Endothelial cell of umbilical vein (primary cell): ENCODE results near the gene IGFBP6. TPM values are rescaled to one million over a fixed set of nuclear protein-coding genes. Genes with fewer than 3 reads are reported as not detected.
A peak's percentile ranks its signal among the peaks of the same experiment; 100 is the strongest.

Experiments used
- BruUV-seq: library from RNA; stranded (reverse); fragments of 400-500 nt; replicated peaks from 2 replicates; lab custom pipeline; 2021; lab: Mats Ljungman, UMichigan
- CTCF ChIA-PET: fragments of 300-600, 350-600 bp; sonication (Branson Sonifier 250); formaldehyde crosslinking; loops from one replicate; lab custom pipeline; 2021; ENCODE audit warnings: antibody characterized with exemption, inconsistent platforms; lab: Charles Lee
- POLR2A ChIA-PET: fragments of 300-600, 350-600 bp; sonication (Branson Sonifier 250); formaldehyde crosslinking; loops from one replicate; lab custom pipeline; 2021; ENCODE audit warnings: antibody characterized with exemption, inconsistent platforms; lab: Charles Lee
- DNase-seq: peaks from one replicate; pipeline ENCODE4 v3.0.0-alpha.2; 2011; ENCODE audit warnings: low read depth, low spot score
- FAIRE-seq: peaks from 2 replicates; lab custom pipeline; 2011; peaks lifted over from hg19 to GRCh38; lab: Jason Lieb, UNC
- H2AFZ ChIP-seq: 2 replicates; pipeline ENCODE4 v1.6.0; 2012; ENCODE audit warnings: low read depth, low read length, control low read depth, inconsistent platforms
- H3K27ac ChIP-seq: 2 replicates; pipeline ENCODE4 v1.5.1; 2011; ENCODE audit warnings: low read depth, mild to moderate bottlenecking, control low read depth, low read length, moderate library complexity; ENCODE audit not compliant: insufficient read depth
- H3K27me3 ChIP-seq, 2 experiments: 2 replicates each; pipeline versions ENCODE4 v1.6.0 to v1.6.1; 2011; ENCODE audit warnings: low read length in 2 of 2, mixed read lengths in 1 of 2; ENCODE audit not compliant: control insufficient read depth in 2 of 2, insufficient read depth in 2 of 2
- H3K36me3 ChIP-seq, 2 experiments: 2 replicates in 1 of 2; 3 replicates in 1 of 2; pipeline ENCODE4 v1.5.1; 2011; ENCODE audit warnings: low read length in 2 of 2, mild to moderate bottlenecking in 1 of 2, moderate library complexity in 1 of 2; ENCODE audit not compliant: control insufficient read depth in 2 of 2, insufficient read depth in 2 of 2; ENCODE audit errors: extremely low read depth in 1 of 2
- H3K4me1 ChIP-seq: 3 replicates; pipeline ENCODE4 v1.5.1; 2011; ENCODE audit warnings: mild to moderate bottlenecking, low read length; ENCODE audit not compliant: control insufficient read depth, insufficient read depth; ENCODE audit errors: extremely low read depth
- H3K4me2 ChIP-seq: 2 replicates; pipeline ENCODE4 v1.6.1; 2011; ENCODE audit warnings: low read length, control low read depth, mixed read lengths; ENCODE audit not compliant: insufficient read depth
- H3K4me3 ChIP-seq, 3 experiments: fragments of 200-600 bp in 1 of 3; sonication (generic), shearing (Covaris generic) in 1 of 3; replicated peaks in 1 of 3; 2 replicates each; pipeline ENCODE4 v1.5.1; 2011 to 2016; ENCODE audit warnings: control low read depth in 3 of 3, low read length in 3 of 3, mild to moderate bottlenecking in 2 of 3, inconsistent platforms in 1 of 3, low read depth in 1 of 3, moderate library complexity in 1 of 3; ENCODE audit not compliant: insufficient read depth in 1 of 3
- H3K79me2 ChIP-seq: 2 replicates; pipeline ENCODE4 v1.6.0; 2012; ENCODE audit warnings: low read length, inconsistent platforms; ENCODE audit not compliant: control insufficient read depth, insufficient read depth
- H3K9ac ChIP-seq: replicated peaks from 2 replicates; pipeline ENCODE3; 2011; ENCODE audit warnings: low read length, control low read depth; ENCODE audit not compliant: insufficient read depth; ENCODE audit errors: extremely low read depth
- H3K9me1 ChIP-seq: replicated peaks from 3 replicates; pipeline ENCODE4 v1.6.0; 2011; ENCODE audit warnings: mild to moderate bottlenecking, low read length; ENCODE audit not compliant: control insufficient read depth, insufficient read depth; ENCODE audit errors: extremely low read depth
- H3K9me3 ChIP-seq: replicated peaks from 2 replicates; pipeline ENCODE4 v1.5.1; 2012; ENCODE audit warnings: low read length, inconsistent platforms; ENCODE audit not compliant: control insufficient read depth, insufficient read depth
- H4K20me1 ChIP-seq: replicated peaks from 2 replicates; pipeline ENCODE3; 2011; ENCODE audit warnings: mild to moderate bottlenecking, low read length; ENCODE audit not compliant: control insufficient read depth, insufficient read depth; ENCODE audit errors: extremely low read depth
- CTCF ChIP-seq, 2 donors: IDR thresholded peaks; 1 replicate in 1 of 2; 2 replicates in 1 of 2; pipeline ENCODE4 v1.5.1; 2011; ENCODE audit warnings: low read length in 2 of 2, mild to moderate bottlenecking in 2 of 2, moderate library complexity in 2 of 2, control low read depth in 1 of 2, inconsistent platforms in 1 of 2, low read depth in 1 of 2; ENCODE audit not compliant: insufficient read depth in 1 of 2; ENCODE audit errors: extremely low read depth in 1 of 2
- EZH2 ChIP-seq: IDR thresholded peaks from 2 replicates; pipeline ENCODE4 v1.6.1; 2012; ENCODE audit warnings: borderline replicate concordance, low read depth, mild to moderate bottlenecking, moderate library complexity, low read length, inconsistent platforms; ENCODE audit not compliant: severe bottlenecking
- FOS ChIP-seq: IDR thresholded peaks from 2 replicates; pipeline ENCODE4 v1.6.1; 2011; ENCODE audit warnings: mild to moderate bottlenecking, low read length, moderate library complexity, borderline replicate concordance; ENCODE audit not compliant: insufficient read depth
- JUN ChIP-seq: IDR thresholded peaks from 2 replicates; pipeline ENCODE4 v1.6.1; 2011; ENCODE audit warnings: borderline replicate concordance, low read depth; ENCODE audit not compliant: insufficient read length, insufficient read depth
- MYC ChIP-seq: IDR thresholded peaks from one replicate; pipeline ENCODE4 v1.6.1; 2011; ENCODE audit warnings: mild to moderate bottlenecking, low read depth, low read length
- POLR2A ChIP-seq: IDR thresholded peaks from 2 replicates; pipeline ENCODE4 v1.6.1; 2012; ENCODE audit warnings: low read depth, mild to moderate bottlenecking, control low read depth, low read length
- POLR2AphosphoS5 ChIP-seq: IDR thresholded peaks from 2 replicates; pipeline ENCODE4 v1.6.1; 2012; ENCODE audit warnings: low read depth, mild to moderate bottlenecking, control low read depth, low read length, moderate library complexity; ENCODE audit not compliant: insufficient read depth
- dilution Hi-C: fragments of 300-500 bp; cut with MboI; formaldehyde crosslinking; loops from one replicate; pipeline ENCODE4 v1.15.0; 2019; ENCODE audit warnings: low sequenced_read_pairs; ENCODE audit not compliant: extremely low pct_ligation_motif_present
- intact Hi-C: fragments of 100-400 bp; cut with micrococcal nuclease; formaldehyde crosslinking; loops from one replicate; pipeline ENCODE4 v1.10.0; 2022
- polyA plus RNA-seq, 4 experiments: library from polyadenylated mRNA; depleted of rRNA in 3 of 4; stranded (reverse) in 3 of 4; unstranded in 1 of 4; fragments of >200 nt; gene quantifications; 2 replicates each; pipeline versions ENCODE4 v1.2.1 to v1.2.3, GENCODE V29; 2011 to 2012; ENCODE audit warnings: missing spikeins in 1 of 4
- total RNA-seq: library from RNA; stranded (reverse); gene quantifications from 2 replicates; pipeline ENCODE4 v1.2.3, GENCODE V29; 2021
- TF ChIP-seq, protein P1 (sequence below): IDR thresholded peaks from 2 replicates; pipeline ENCODE4 v1.6.1; 2011; ENCODE audit not compliant: insufficient read depth, insufficient read length

The IGFBP6 gene
- total and polyA plus RNA-seq, 2 donors (not counting 3 experiments of a cell fraction or from before 2014, with no cell fraction given): 14.1 to 18.2 TPM

DNA sequence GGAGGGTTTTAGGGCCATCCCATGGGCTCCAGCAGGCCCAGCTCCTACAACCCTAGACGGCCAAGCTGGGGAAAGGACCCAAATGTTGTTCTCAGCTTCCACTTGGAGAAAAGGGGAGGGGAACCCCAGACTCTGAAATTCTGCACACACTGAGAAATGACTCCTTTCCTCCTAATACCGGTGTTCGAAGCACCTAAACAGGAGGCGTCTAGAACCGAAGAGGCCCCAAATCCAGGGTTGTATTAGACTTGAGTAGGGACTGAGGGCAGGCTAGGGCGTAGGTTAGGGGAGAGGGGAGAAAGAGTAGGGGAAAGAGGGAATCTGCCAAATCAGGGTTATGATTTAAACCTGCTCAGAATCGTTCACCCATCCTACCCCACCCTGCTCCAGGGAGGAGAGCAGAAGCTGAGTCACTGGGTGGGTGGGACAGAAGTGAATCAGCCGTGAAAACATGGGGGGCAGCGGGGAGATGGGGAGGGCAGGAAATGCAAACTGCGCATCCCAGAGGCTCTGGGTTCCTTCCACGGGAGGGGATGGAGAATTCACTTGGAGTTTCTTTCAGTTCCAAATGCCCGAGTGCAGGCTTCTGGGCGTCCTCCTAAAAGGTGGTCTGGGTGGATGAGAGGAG, 1.0 kb downstream of the IGFBP6 start:
- Histone ChIP-seq H3K36me3 (no peaks in the 10 kb centered on the region), H3K79me2 (no peaks in the 10 kb centered on the region), H3K4me3 (peak overlapping the region in 2 of 3 experiments; percentile 21 to 24), H3K27ac (peak overlapping the region; percentile 50), H4K20me1 (no peaks in the 10 kb centered on the region), H3K4me1 (peaks cover 27% of the 10 kb centered on the region), H3K27me3 (no peaks in the 10 kb centered on the region), H3K9me3 (no peaks in the 10 kb centered on the region), H3K4me2 (peak overlapping the region; percentile 56), H2AFZ (peak overlapping the region; percentile 99), H3K9ac (no peak overlapping the region), H3K9me1 (no peaks in the 10 kb centered on the region)
- DNase-seq: peak; percentile 34
- peak; percentile 86 for FAIRE-seq
- CTCF ChIA-PET: interaction anchor here (0.8 to 10.8 kb wide), 20 partner anchors 10 to 171 kb away, joined by 3 to 463 read pairs (median 6); partner anchors contain the start of genes CSAD, SPRYD3 and ZNF740
- TF ChIP-seq, protein P1, sequence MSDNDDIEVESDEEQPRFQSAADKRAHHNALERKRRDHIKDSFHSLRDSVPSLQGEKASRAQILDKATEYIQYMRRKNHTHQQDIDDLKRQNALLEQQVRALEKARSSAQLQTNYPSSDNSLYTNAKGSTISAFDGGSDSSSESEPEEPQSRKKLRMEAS: no peak
- TF ChIP-seq POLR2A: no peak
- no peak for TF ChIP-seq MYC
- TF ChIP-seq CTCF (IDR thresholded peaks at IDR 0.05; ENCODE audit: extremely low read depth in 1 of 2, insufficient read depth in 1 of 2, low read depth in 1 of 2, low read length in 2 of 2): no peak
- TF ChIP-seq FOS: peak; percentile 88
- no peak for TF ChIP-seq EZH2
- TF ChIP-seq JUN: no peak
- peak; percentile 33 for TF ChIP-seq POLR2AphosphoS5
- no TSS peak for BruUV-seq
- POLR2A ChIA-PET: interaction anchor here (1.8 to 2.2 kb wide), 3 partner anchors 19 to 33 kb away, joined by 4 to 9 read pairs (median 5); partner anchors contain the start of gene SPRYD3
- intact Hi-C loops (loop anchor here (5.0 kb wide), 1 partner anchor 46 kb away; the partner anchor contains the start of gene TNS2), dilution Hi-C loops (no loop called here)
